ENCODE results near the gene PITX3. TPM values are rescaled to one million over a fixed set of nuclear protein-coding genes. Genes with fewer than 3 reads are reported as not detected.

The PITX3 gene
- total and polyA plus RNA-seq, 9 of the 15 experiments (the other 6 are each of a cell fraction or from before 2014, with no cell fraction given): 0.30 to 0.98 (median 0.95) TPM; not detected in 6

GRCh38 chr10:102280397-102281101, 39.2 kb upstream of the PITX3 start:
- H3K9ac ChIP-seq (ENCODE audit: insufficient read depth in 1 of 2, low read depth in 2 of 2, low read length in 2 of 2): no peak overlapping the region
- no peak overlapping the region; the same call in 1 of the 2 replicates for H3K4me2 ChIP-seq (ENCODE audit: insufficient read depth, low read length)
- BruUV-seq (replicated peaks): no TSS peak
- no peaks in the 10 kb centered on the region for H3K9me1 ChIP-seq (ENCODE audit: control insufficient read depth, insufficient read depth, low read length)
- peaks cover 0 to 17% of the 10 kb centered on the region in 2 experiments; a peak in 2 of 5 replicates for H3K4me1 ChIP-seq (replicated peaks in 1 of 2; ENCODE audit: control insufficient read depth in 2 of 2, insufficient read depth in 2 of 2, low read length in 2 of 2)
- WGBS (ENCODE audit: insufficient coverage, low coverage, missing lambda C conversion rate): 9% methylated on average over 3 of the region's 3 CpGs
- ChIA-PET CTCF (ENCODE audit: low intra/inter-chr PET ratio) (no interaction called here), POLR2A (interaction anchor here (0.9 to 1.4 kb wide), 3 partner anchors 12 to 28 kb away, joined by 3 to 5 read pairs (median 4); no protein-coding TSS in a partner anchor)
- peak; percentile 59 for ATAC-seq
- FAIRE-seq: peak; percentile 55
- H3K27ac ChIP-seq (ENCODE audit: extremely low read depth, low read depth, low read length): no peak overlapping the region
- H3K4me3 ChIP-seq: no peak overlapping the region
- in situ Hi-C loops (cut with MboI) (no loop called here), intact Hi-C loops (cut with micrococcal nuclease) (no loop called here)
- no peak for DNase-seq (ENCODE audit: extremely low read depth in 1 of 4, low spot score in 3 of 4)
- no peaks in the 10 kb centered on the region for H3K27me3 ChIP-seq (ENCODE audit: control insufficient read depth in 2 of 2, insufficient read depth in 2 of 2, low read length in 2 of 2)
- peaks cover 11% of the 10 kb centered on the region; the same call in 2 of the 3 replicates for H3K36me3 ChIP-seq (ENCODE audit: control insufficient read depth, insufficient read depth, low read length)
- no peaks in the 10 kb centered on the region for H3K9me3 ChIP-seq (replicated peaks; ENCODE audit: control insufficient read depth, insufficient read depth, low read depth, low read length)
- H2AFZ ChIP-seq (ENCODE audit: low read depth, low read length): no peak overlapping the region
- H3K79me2 ChIP-seq (ENCODE audit: control insufficient read depth, insufficient read depth, low read length): peaks cover 64% of the 10 kb centered on the region
- peaks cover 9% of the 10 kb centered on the region; the same call in 1 of the 2 replicates for H4K20me1 ChIP-seq (replicated peaks; ENCODE audit: control insufficient read depth, insufficient read depth, low read length)
- no peak for TF ChIP-seq BRD9 (IDR thresholded peaks at IDR 0.05; ENCODE audit: low read depth, partially characterized antibody)
- TF ChIP-seq PRDM10 (IDR thresholded peaks at IDR 0.05; ENCODE audit: partially characterized antibody): peak; percentile 63
- TF ChIP-seq MEIS2 (IDR thresholded peaks at IDR 0.05; ENCODE audit: partially characterized antibody): peak; percentile 87
- no peak for TF ChIP-seq HMG20B (CRISPR knock-in tag; IDR thresholded peaks at IDR 0.05)
- TF ChIP-seq PKNOX1 (IDR thresholded peaks at IDR 0.05): peak; percentile 94
- no peak for TF ChIP-seq NR3C1 (CRISPR knock-in tag; IDR thresholded peaks at IDR 0.05)
- no peak for TF ChIP-seq REST (IDR thresholded peaks at IDR 0.05; ENCODE audit: borderline replicate concordance)
- TF ChIP-seq REST (CRISPR knock-in tag; IDR thresholded peaks at IDR 0.05; ENCODE audit: low read depth): no peak
- TF ChIP-seq HDAC1 (IDR thresholded peaks at IDR 0.05): peak in 1 of 2 experiments; percentile 66; a peak in 1 of 4 replicates
